Heart left ventricle (tissue), 16 donors: ENCODE data around the gene MARS1. TPM values are rescaled to one million over a fixed set of nuclear protein-coding genes. Genes with fewer than 3 reads are reported as not detected.

Experiments used
- ATAC-seq, 4 donors: fragments of 200-7000 bp; cut with Tn5 transposase; one replicate each; pipeline ENCODE4 v1.9.1; 2020 to 2022; ENCODE audit warnings: moderate library complexity in 4 of 4, mild to moderate bottlenecking in 3 of 4, moderate number of reproducible peaks in 1 of 4
- DNase-seq, 5 donors: peaks; one replicate each; pipeline ENCODE4 v3.0.0-alpha.2; 2020
- H3K27ac ChIP-seq, 12 donors: fragments of 200-600 bp; sonication (generic) in 4 of 12; one replicate each; pipeline versions ENCODE4 v1.5.0 to v1.8.0; 2016 to 2022; ENCODE audit warnings: mild to moderate bottlenecking in 2 of 12
- H3K27me3 ChIP-seq, 9 donors: fragments of 200-600 bp; sonication (generic) in 2 of 9; one replicate each; pipeline versions ENCODE4 v1.5.1 to v1.8.0; 2016 to 2022; ENCODE audit warnings: mild to moderate bottlenecking in 3 of 9
- H3K36me3 ChIP-seq, 9 donors: fragments of 200-600 bp; sonication (generic) in 2 of 9; one replicate each; pipeline versions ENCODE4 v1.5.0 to v1.8.0; 2018 to 2022; ENCODE audit warnings: mild to moderate bottlenecking in 2 of 9
- H3K4me1 ChIP-seq, 12 donors: fragments of 200-600 bp; sonication (generic) in 4 of 12; one replicate each; pipeline versions ENCODE4 v1.5.0 to v1.8.0; 2016 to 2022; ENCODE audit warnings: mild to moderate bottlenecking in 3 of 12
- H3K4me3 ChIP-seq, 12 donors: fragments of 200-600 bp; sonication (generic) in 4 of 12; one replicate each; pipeline versions ENCODE4 v1.5.0 to v1.8.0; 2017 to 2022; ENCODE audit warnings: mild to moderate bottlenecking in 9 of 12, moderate library complexity in 4 of 12
- H3K9me3 ChIP-seq, 12 donors: fragments of 200-600 bp; sonication (generic) in 4 of 12; one replicate each; pipeline versions ENCODE4 v1.5.0 to v1.8.0; 2016 to 2022; ENCODE audit warnings: mild to moderate bottlenecking in 1 of 12
- CTCF ChIP-seq, 12 donors: fragments of 200-600 bp; sonication (generic) in 4 of 12; IDR thresholded peaks; one replicate each; pipeline versions ENCODE4 v1.5.0 to v1.8.0; 2018 to 2022; ENCODE audit warnings: antibody characterized with exemption in 12 of 12, mild to moderate bottlenecking in 5 of 12
- POLR2A ChIP-seq, 2 donors: fragments of 450-650 bp; IDR thresholded peaks; one replicate each; pipeline ENCODE4 v1.6.1; 2017; ENCODE audit warnings: antibody characterized with exemption in 2 of 2, mild to moderate bottlenecking in 2 of 2, moderate library complexity in 2 of 2
- WGBS, 4 donors: extraction: QIAGEN DNeasy Blood & Tissue Kit in 2 of 4; methylation state at CpG; one replicate each; pipeline versions ENCODE4 v1.1.5 to v1.1.7; 2013 to 2018; 5-methylcytosine and 5-hydroxymethylcytosine counted together
- intact Hi-C, 10 donors: fragments of 100-400 bp; cut with DNase I; formaldehyde crosslinking; loops; one replicate each; pipeline versions ENCODE4 v1.11.1 to v1.14.2; 2022
- polyA plus RNA-seq, 2 donors: library from polyadenylated mRNA; stranded (reverse); fragments of 200-250 nt; gene quantifications; one replicate each; pipeline ENCODE4 v1.2.3, GENCODE V29; 2013
- total RNA-seq, 9 donors: library from RNA; depleted of rRNA in 2 of 9; stranded (reverse); fragments of >200 nt in 2 of 9; fragmentation: NEBNext Ultra II Directional in 3 of 9; extraction: Animal tissue kit (Norgen Biotek cat#: 25700) in 3 of 9; gene quantifications; one replicate each; pipeline versions ENCODE4 v1.1.0 to v1.2.4, GENCODE V29; 2016 to 2023
- donor health status: ischemic (EF 13 %, LVEDD 7.1; RV severe dilation, severe dysfunction).
- donor health status: healthy with polysubstance abuse.
- donor health status: DM: no; HTN: yes; CAD: no.
- donor health status: DM: no; HTN: no; CAD: no.
- donor health status: ischemic (EF 25% LVEDD 6.9; RV normal size, moderate dysfunction).
- donor health status: ischemic (EF 25% LVEDD 5.7; RV mildly dilated, moderate dysfunction).
- donor health status: healthy.
- donor health status: DM: yes; HTN: yes; CAD: no.
- donor health status: ischemic (EF 35%, LVEDD 5.7; RV mildly dilated, moderate dysfunction).
- donor health status: nonischemic (EF 11% LVEDD 7.7; RV severe dilation, severe dysfunction).
- donor health status: DM: yes; HTN: yes; CAD: no.
- donor health status: PGD.
- donor health status: ischemic (EF 29% LVEDD 5.4; RV normal size, mild dysfunction).
- donor health status: nonischemic (EF 23%, LVEDD 6.1; RV moderate dilation, normal function).

MARS1 gene
- total and polyA plus RNA-seq, 11 donors, result 36.8 to 109 (median 74.9) TPM

- H3K9me3 ChIP-seq, result no peaks in the 10 kb centered on the region
- peaks cover 0 to 51% (median 25%) of the 10 kb centered on the region in 12 donors for H3K4me1 ChIP-seq
- H3K4me3 ChIP-seq, result no peak overlapping the region
- H3K27ac ChIP-seq, result peak overlapping the region in 2 of 12 donors; percentile 2 to 41
- no peaks in the 10 kb centered on the region for H3K27me3 ChIP-seq
- 69 to 82% (median 79%) methylated on average over 8 to 9 of the region's 9 CpGs for WGBS, 4 donors
- DNase-seq (no peak), ATAC-seq (no peak)
- H3K36me3 ChIP-seq, result peaks cover 3 to 93% (median 80%) of the 10 kb centered on the region in 9 donors
- intact Hi-C loops, result loop anchor here in 1 of 10 donors (5.0 kb wide), 1 partner anchor 828 kb away; the partner anchor contains the start of gene PTGES3
- TF ChIP-seq CTCF (IDR thresholded peaks at IDR 0.05) (no peak), POLR2A (IDR thresholded peaks at IDR 0.05) (no peak)
Observed at GRCh38 chr12:57514720-57515407, 27.0 kb downstream of the MARS1 start.

- H3K9me3 ChIP-seq, result no peaks in the 10 kb centered on the region
- DNase-seq (no peak), ATAC-seq (no peak)
- no peak for TF ChIP-seq POLR2A (IDR thresholded peaks at IDR 0.05)
- TF ChIP-seq CTCF (IDR thresholded peaks at IDR 0.05), result no peak
- no peaks in the 10 kb centered on the region for H3K27me3 ChIP-seq
- intact Hi-C loops, result loop anchor here in 1 of 10 donors (5.0 kb wide), 1 partner anchor 828 kb away; the partner anchor contains the start of gene PTGES3
- 26 to 74% (median 57%) methylated on average over 3 of the region's 3 CpGs for WGBS, 4 donors
- no peak overlapping the region for H3K4me3 ChIP-seq
- H3K4me1 ChIP-seq, result peaks cover 0 to 51% (median 25%) of the 10 kb centered on the region in 12 donors
- H3K36me3 ChIP-seq, result peaks cover 3 to 86% (median 74%) of the 10 kb centered on the region in 9 donors
- H3K27ac ChIP-seq, result peak overlapping the region in 1 of 12 donors; percentile 28
Observed at GRCh38 chr12:57515408-57515933, 27.6 kb downstream of the MARS1 start.

- Histone ChIP-seq H3K9me3 (no peaks in the 10 kb centered on the region), H3K36me3 (peaks cover 3 to 81% (median 68%) of the 10 kb centered on the region in 9 donors), H3K27ac (peak overlapping the region in 3 of 12 donors; percentile 28 to 99 (median 91)), H3K27me3 (no peaks in the 10 kb centered on the region), H3K4me3 (no peak overlapping the region), H3K4me1 (peaks cover 0 to 55% (median 29%) of the 10 kb centered on the region in 12 donors)
- intact Hi-C loops, result loop anchor here in 1 of 10 donors (5.0 kb wide), 1 partner anchor 829 kb away; the partner anchor contains the start of gene PTGES3
- DNase-seq (no peak), ATAC-seq (no peak)
- 76 to 78% (median 77%) methylated on average over 11 of the region's 11 CpGs for WGBS, 4 donors
- TF ChIP-seq CTCF (IDR thresholded peaks at IDR 0.05), result no peak
Observed at GRCh38 chr12:57515934-57516541, 28.2 kb downstream of the MARS1 start.

GRCh38 chr12:57516617-57517153 is 28.8 kb downstream of the MARS1 start:
- intact Hi-C loops, result loop anchor here in 1 of 10 donors (5.0 kb wide), 1 partner anchor 829 kb away; the partner anchor contains the start of gene PTGES3
- DNase-seq, result no peak
- no peak overlapping the region for H3K4me3 ChIP-seq

More at GRCh38 chr12:57516617-57517153, 28.8 kb downstream of the MARS1 start:
- TF ChIP-seq CTCF (IDR thresholded peaks at IDR 0.05) (no peak), POLR2A (IDR thresholded peaks at IDR 0.05) (no peak)
- Histone ChIP-seq H3K4me1 (peaks cover 0 to 61% (median 35%) of the 10 kb centered on the region in 12 donors), H3K9me3 (no peaks in the 10 kb centered on the region), H3K27ac (peak overlapping the region in 9 of 12 donors; percentile 36 to 99 (median 94)), H3K27me3 (no peaks in the 10 kb centered on the region), H3K36me3 (peaks cover 3 to 74% (median 62%) of the 10 kb centered on the region in 9 donors)
- 73 to 84% (median 78%) methylated on average over 11 of the region's 11 CpGs for WGBS, 4 donors
- no peak for ATAC-seq
